A549 (cell line): Measurements from ENCODE around the gene U2AF1L4. TPM values are rescaled to one million over a fixed set of nuclear protein-coding genes. Genes with fewer than 3 reads are reported as not detected.

ENCODE experiments used
- ATAC-seq, 2 experiments: fragments of 200-7000 bp in 1 of 2; fragments of >200 bp in 1 of 2; cut with Nextera tagmentation in 1 of 2; cut with Tn5 transposase in 1 of 2; 3 replicates each; pipeline versions ENCODE4 v1.8.0 to v1.9.1; 2018 to 2020; ENCODE audit warnings: mild to moderate bottlenecking in 1 of 2, moderate library complexity in 1 of 2
- CTCF ChIA-PET: fragments of 300-600 bp; sonication (Branson Sonifier 250); formaldehyde crosslinking; extraction: SDS; loops from one replicate; lab custom pipeline; 2021; ENCODE audit warnings: antibody characterized with exemption, inconsistent platforms; lab: Yijun Ruan, JAX
- POLR2A ChIA-PET: fragments of 350-600 bp; formaldehyde crosslinking; extraction: SDS; loops from one replicate; lab custom pipeline; 2021; ENCODE audit warnings: antibody characterized with exemption, inconsistent platforms; lab: Yijun Ruan, JAX
- DNase-seq, 2 experiments: peaks; one replicate each; pipeline versions ENCODE4 v3.0.0 to v3.0.0-alpha.2; 2011 to 2016; ENCODE audit warnings: low read depth in 1 of 2, low spot score in 1 of 2
- FAIRE-seq: peaks from 2 replicates; lab custom pipeline; 2011; peaks lifted over from hg19 to GRCh38; lab: Jason Lieb, UNC
- H3K27ac ChIP-seq, 2 experiments: fragments of >200 bp; sonication (Bioruptor Twin); formaldehyde crosslinking; 3 replicates each; pipeline ENCODE4 v1.5.1; 2016 to 2017
- H3K4me1 ChIP-seq: fragments of >200 bp; sonication (Bioruptor Twin); formaldehyde crosslinking; 3 replicates; pipeline ENCODE4 v1.6.1; 2016
- H3K4me2 ChIP-seq: fragments of >200 bp; sonication (Bioruptor Twin); formaldehyde crosslinking; 3 replicates; pipeline ENCODE4 v1.6.1; 2016
- H3K4me3 ChIP-seq: fragments of >200 bp; sonication (Bioruptor Twin); formaldehyde crosslinking; 3 replicates; pipeline ENCODE4 v1.5.1; 2016
- H3K9me3 ChIP-seq: fragments of >200 bp; sonication (Bioruptor Twin); formaldehyde crosslinking; 3 replicates; pipeline ENCODE4 v1.6.1; 2016
- CBX2 ChIP-seq: fragments of 200-600 bp; sonication (generic); IDR thresholded peaks from 2 replicates; pipeline ENCODE4 v1.6.1; 2016; ENCODE audit warnings: low read depth, mild to moderate bottlenecking, borderline replicate concordance
- CHD4 ChIP-seq: fragments of 200-600 bp; sonication (generic); IDR thresholded peaks from 2 replicates; pipeline ENCODE4 v1.6.1; 2016; ENCODE audit warnings: antibody characterized with exemption, mild to moderate bottlenecking, borderline replicate concordance
- FOXS1 ChIP-seq: fragments of 250-450 bp; sonication (Bioruptor Pico); IDR thresholded peaks from 2 replicates; pipeline ENCODE4 v1.5.0; 2020; ENCODE audit warnings: mild to moderate bottlenecking, moderate library complexity
- GATA3 ChIP-seq: IDR thresholded peaks from 2 replicates; pipeline ENCODE4 v1.6.1; 2012; ENCODE audit warnings: borderline replicate concordance
- HOXB13 ChIP-seq: fragments of 250-450 bp; sonication (Bioruptor Pico); IDR thresholded peaks from 2 replicates; pipeline ENCODE4 v1.5.0; 2020; ENCODE audit warnings: low read depth, mild to moderate bottlenecking, moderate library complexity
- JUN ChIP-seq, 2 experiments: fragments of >200 bp; sonication (Bioruptor Twin); formaldehyde crosslinking; IDR thresholded peaks; 2 replicates in 1 of 2; 3 replicates in 1 of 2; pipeline ENCODE4 v1.6.1; 2016 to 2017
- NFE2L2 ChIP-seq: fragments of 150-350 bp; conservative IDR thresholded peaks from 2 replicates; pipeline ENCODE4 v1.6.1; 2014; ENCODE audit warnings: low read length
- NR3C1 ChIP-seq: fragments of >200 bp; sonication (Bioruptor Twin); formaldehyde crosslinking; IDR thresholded peaks from 3 replicates; pipeline ENCODE4 v1.6.1; 2017
- PHF8 ChIP-seq: fragments of 200-600 bp; sonication (generic); IDR thresholded peaks from 2 replicates; pipeline ENCODE4 v1.6.1; 2016; ENCODE audit warnings: low read depth, mild to moderate bottlenecking, antibody characterized with exemption, moderate library complexity, borderline replicate concordance
- POLR2AphosphoS2 ChIP-seq: conservative IDR thresholded peaks from 2 replicates; pipeline ENCODE4 v1.6.1; 2012; ENCODE audit warnings: low read length, improper control_type of control experiment, inconsistent platforms
- SREBF2 ChIP-seq: fragments of 450-650 bp; IDR thresholded peaks from 2 replicates; pipeline ENCODE4 v1.6.1; 2014; ENCODE audit warnings: mild to moderate bottlenecking, moderate library complexity
- TFCP2L1 ChIP-seq: fragments of 250-450 bp; sonication (Bioruptor Pico); IDR thresholded peaks from 2 replicates; pipeline ENCODE4 v1.5.0; 2021; ENCODE audit warnings: mild to moderate bottlenecking
- ZC3H11A ChIP-seq: fragments of 450-650 bp; IDR thresholded peaks from 2 replicates; pipeline ENCODE4 v1.6.1; 2014; ENCODE audit warnings: antibody characterized with exemption, mild to moderate bottlenecking
- ZNF302 ChIP-seq: fragments of 250-450 bp; sonication (Bioruptor Pico); IDR thresholded peaks from 2 replicates; pipeline ENCODE4 v1.9.0; 2021; ENCODE audit warnings: inconsistent platforms, mild to moderate bottlenecking, moderate library complexity
- ZSCAN20 ChIP-seq: fragments of 250-450 bp; sonication (Bioruptor Pico); IDR thresholded peaks from 2 replicates; pipeline ENCODE4 v1.8.0; 2022; ENCODE audit warnings: mild to moderate bottlenecking, moderate library complexity
- WGBS: methylation state at CpG from one replicate; pipeline ENCODE4 v1.1.6; 2017; ENCODE audit errors: missing lambda C conversion rate; 5-methylcytosine and 5-hydroxymethylcytosine counted together
- polyA plus RNA-seq, 4 experiments: library from polyadenylated mRNA; depleted of rRNA in 3 of 4; stranded (reverse); fragments of >200 nt; fragmentation: RNase III in 1 of 4; extraction: RNeasy Plus Mini Kit Qiagen cat#74134 plus additional on column Dnase treatment in 1 of 4; gene quantifications; 2 replicates in 3 of 4; 3 replicates in 1 of 4; pipeline ENCODE4 v1.2.3, GENCODE V29; 2011 to 2017
- TF ChIP-seq, protein P1 (sequence below): IDR thresholded peaks from 2 replicates; pipeline ENCODE4 v1.6.1; 2012
- TF ChIP-seq, protein P2 (sequence below): fragments of 200-600 bp; sonication (generic); IDR thresholded peaks from 2 replicates; pipeline ENCODE4 v1.6.1; 2016; ENCODE audit warnings: antibody characterized with exemption, mild to moderate bottlenecking, moderate library complexity

U2AF1L4 gene
- polyA plus RNA-seq, 2 of the 4 experiments (the other 2 are of a cell fraction), result 41.1 to 42.8 TPM

- TF ChIP-seq ZC3H11A (no peak), HOXB13 (CRISPR knock-in tag) (peak; percentile 30; the same call in 1 of the 2 replicates), NFE2L2 (no peak)
Measured at GRCh38 chr19:35740108-35740422, 5.2 kb downstream of the U2AF1L4 start (continued).

DNA sequence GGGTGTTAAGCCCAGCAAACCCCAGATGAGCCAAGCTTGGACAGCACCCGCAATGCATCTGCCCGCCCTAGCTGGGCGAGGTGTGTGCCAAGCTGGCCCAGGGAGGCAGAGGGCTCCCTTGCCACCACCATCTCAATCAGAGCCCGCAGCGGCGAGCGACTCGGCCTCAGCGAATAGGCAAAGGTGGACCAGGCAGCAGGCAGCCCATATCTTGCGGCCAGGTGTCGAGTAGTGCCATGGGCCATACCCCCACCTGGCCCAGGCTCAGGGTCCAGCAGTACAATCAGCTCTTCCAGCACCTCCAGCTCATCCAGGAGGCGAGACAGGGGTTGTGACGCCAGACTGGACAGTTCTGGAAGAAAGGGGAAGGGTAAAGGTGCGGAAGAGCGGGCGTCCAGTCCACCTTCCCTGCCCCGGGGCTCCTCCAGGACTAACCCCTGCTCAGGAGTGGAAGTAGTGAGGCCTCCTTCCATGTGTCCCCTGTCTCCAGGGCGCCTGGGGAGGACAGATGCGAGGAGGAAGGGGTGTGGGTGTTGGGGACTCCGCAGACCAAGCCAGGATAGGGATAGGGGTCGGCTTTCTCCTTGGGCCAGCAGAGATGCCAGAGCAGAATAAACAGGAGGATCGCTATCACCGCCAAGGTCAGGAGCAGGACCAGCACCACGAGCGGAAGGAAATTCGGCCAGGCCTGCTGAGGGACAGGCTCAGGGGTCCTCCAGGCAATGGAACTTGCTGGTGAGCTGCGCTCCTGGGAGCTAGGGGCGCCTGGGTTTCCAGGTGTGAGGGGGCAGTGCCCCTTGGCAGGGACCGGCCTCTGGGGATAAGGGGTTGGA is 5.7 kb downstream of the U2AF1L4 start:
- FAIRE-seq, result no peak
- H3K4me3 ChIP-seq, result peak overlapping the region; percentile 47
- no peak for DNase-seq
- peaks cover 19% of the 10 kb centered on the region for H3K4me1 ChIP-seq
- ChIA-PET CTCF (interaction anchor here (1.1 to 3.4 kb wide), 10 partner anchors 14 to 192 kb away, joined by 4 to 18 read pairs (median 6); no protein-coding TSS in a partner anchor), POLR2A (interaction anchor here (0.5 to 2.0 kb wide), 8 partner anchors 8 to 275 kb away, joined by 3 to 10 read pairs (median 6); partner anchors contain the start of genes ALKBH6, COX6B1 and LIN37)
- no peaks in the 10 kb centered on the region for H3K9me3 ChIP-seq
- H3K4me2 ChIP-seq, result peak overlapping the region; percentile 89
- ATAC-seq, result peak in 1 of 2 experiments; percentile 0; a peak in 1 of 6 replicates
- peak overlapping the region; percentile 70 to 83 for H3K27ac ChIP-seq
- TF ChIP-seq NFE2L2 (0 out of 2 replicates have a peak, but pooled peaks have one; percentile 1), CHD4 (no peak), ZSCAN20 (CRISPR knock-in tag) (no peak), TFCP2L1 (CRISPR knock-in tag) (0 out of 2 replicates have a peak, but pooled peaks have one; percentile 52), JUN (IDR thresholded peaks at IDR 0.05) (0 out of 5 replicates have a peak, but pooled peaks of 1 of the 2 experiments have one; percentile 48), NR3C1 (no peak), GATA3 (0 out of 2 replicates have a peak, but pooled peaks have one; percentile 15), POLR2AphosphoS2 (0 out of 2 replicates have a peak, but pooled peaks have one; percentile 66), PHF8 (no peak), FOXS1 (CRISPR knock-in tag) (no peak)
- TF ChIP-seq, protein P1, sequence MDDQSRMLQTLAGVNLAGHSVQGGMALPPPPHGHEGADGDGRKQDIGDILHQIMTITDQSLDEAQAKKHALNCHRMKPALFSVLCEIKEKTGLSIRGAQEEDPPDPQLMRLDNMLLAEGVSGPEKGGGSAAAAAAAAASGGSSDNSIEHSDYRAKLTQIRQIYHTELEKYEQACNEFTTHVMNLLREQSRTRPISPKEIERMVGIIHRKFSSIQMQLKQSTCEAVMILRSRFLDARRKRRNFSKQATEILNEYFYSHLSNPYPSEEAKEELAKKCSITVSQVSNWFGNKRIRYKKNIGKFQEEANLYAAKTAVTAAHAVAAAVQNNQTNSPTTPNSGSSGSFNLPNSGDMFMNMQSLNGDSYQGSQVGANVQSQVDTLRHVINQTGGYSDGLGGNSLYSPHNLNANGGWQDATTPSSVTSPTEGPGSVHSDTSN, result peak; percentile 31; the same call in 1 of the 2 replicates
- TF ChIP-seq, protein P2, sequence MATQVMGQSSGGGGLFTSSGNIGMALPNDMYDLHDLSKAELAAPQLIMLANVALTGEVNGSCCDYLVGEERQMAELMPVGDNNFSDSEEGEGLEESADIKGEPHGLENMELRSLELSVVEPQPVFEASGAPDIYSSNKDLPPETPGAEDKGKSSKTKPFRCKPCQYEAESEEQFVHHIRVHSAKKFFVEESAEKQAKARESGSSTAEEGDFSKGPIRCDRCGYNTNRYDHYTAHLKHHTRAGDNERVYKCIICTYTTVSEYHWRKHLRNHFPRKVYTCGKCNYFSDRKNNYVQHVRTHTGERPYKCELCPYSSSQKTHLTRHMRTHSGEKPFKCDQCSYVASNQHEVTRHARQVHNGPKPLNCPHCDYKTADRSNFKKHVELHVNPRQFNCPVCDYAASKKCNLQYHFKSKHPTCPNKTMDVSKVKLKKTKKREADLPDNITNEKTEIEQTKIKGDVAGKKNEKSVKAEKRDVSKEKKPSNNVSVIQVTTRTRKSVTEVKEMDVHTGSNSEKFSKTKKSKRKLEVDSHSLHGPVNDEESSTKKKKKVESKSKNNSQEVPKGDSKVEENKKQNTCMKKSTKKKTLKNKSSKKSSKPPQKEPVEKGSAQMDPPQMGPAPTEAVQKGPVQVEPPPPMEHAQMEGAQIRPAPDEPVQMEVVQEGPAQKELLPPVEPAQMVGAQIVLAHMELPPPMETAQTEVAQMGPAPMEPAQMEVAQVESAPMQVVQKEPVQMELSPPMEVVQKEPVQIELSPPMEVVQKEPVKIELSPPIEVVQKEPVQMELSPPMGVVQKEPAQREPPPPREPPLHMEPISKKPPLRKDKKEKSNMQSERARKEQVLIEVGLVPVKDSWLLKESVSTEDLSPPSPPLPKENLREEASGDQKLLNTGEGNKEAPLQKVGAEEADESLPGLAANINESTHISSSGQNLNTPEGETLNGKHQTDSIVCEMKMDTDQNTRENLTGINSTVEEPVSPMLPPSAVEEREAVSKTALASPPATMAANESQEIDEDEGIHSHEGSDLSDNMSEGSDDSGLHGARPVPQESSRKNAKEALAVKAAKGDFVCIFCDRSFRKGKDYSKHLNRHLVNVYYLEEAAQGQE, result no peak
- WGBS, result 94% methylated on average over 29 of the region's 29 CpGs

GRCh38 chr19:35738887-35739229 is 6.4 kb downstream of the U2AF1L4 start:
- Histone ChIP-seq H3K9me3 (no peaks in the 10 kb centered on the region), H3K4me2 (no peak overlapping the region), H3K4me3 (no peak overlapping the region), H3K27ac (no peak overlapping the region), H3K4me1 (peaks cover 14% of the 10 kb centered on the region)
- DNase-seq (no peak), ATAC-seq (no peak), FAIRE-seq (no peak)
- CTCF ChIA-PET, result interaction anchor here (2.1 to 3.4 kb wide), 3 partner anchors 12 to 190 kb away, joined by 12 to 32 read pairs (median 18); no protein-coding TSS in a partner anchor
- TF ChIP-seq SREBF2, result no peak
- TF ChIP-seq CHD4, result no peak
- no peak for TF ChIP-seq CBX2
- TF ChIP-seq GATA3, result no peak
- TF ChIP-seq ZNF302 (CRISPR knock-in tag), result no peak
- POLR2A ChIA-PET, result interaction anchor here (0.5 to 2.0 kb wide), 3 partner anchors 9 to 107 kb away, joined by 3 to 9 read pairs (median 3); partner anchors contain the start of gene LIN37
- WGBS, result 91% methylated on average over 2 of the region's 2 CpGs
